GM12891 (cell line): Measurements from ENCODE around the gene LIMD2.

ENCODE experiments used
- DNase-seq: peaks from one replicate; pipeline ENCODE4 v3.0.0; 2011; ENCODE audit warnings: low spot score; ENCODE audit not compliant: insufficient read length
- FAIRE-seq: peaks from 2 replicates; lab custom pipeline; 2011; peaks lifted over from hg19 to GRCh38; lab: Jason Lieb, UNC
- PAX5 ChIP-seq: IDR thresholded peaks from 2 replicates; pipeline ENCODE4 v1.6.1; 2011; ENCODE audit warnings: low read length, moderate library complexity, mild to moderate bottlenecking; ENCODE audit not compliant: insufficient read depth, severe bottlenecking
- POLR2A ChIP-seq: IDR thresholded peaks from 2 replicates; pipeline ENCODE4 v1.6.1; 2011; ENCODE audit warnings: low read depth, low read length, control low read depth
- POLR2AphosphoS5 ChIP-seq: IDR thresholded peaks from 2 replicates; pipeline ENCODE4 v1.6.1; 2011; ENCODE audit warnings: low read depth, low read length, control low read depth
- POU2F2 ChIP-seq: IDR thresholded peaks from 2 replicates; pipeline ENCODE4 v1.6.1; 2011; ENCODE audit warnings: low read depth, mild to moderate bottlenecking, control low read depth, low read length, moderate library complexity
- SPI1 ChIP-seq: IDR thresholded peaks from 2 replicates; pipeline ENCODE4 v1.6.1; 2011; ENCODE audit warnings: low read depth, low read length, control low read depth
- TAF1 ChIP-seq: IDR thresholded peaks from 2 replicates; pipeline ENCODE4 v1.6.1; 2011; ENCODE audit warnings: low read depth, low read length, control low read depth

Gene LIMD2

GRCh38 chr17:63685041-63685440, 14.9 kb downstream of the LIMD2 start:
- TF ChIP-seq POLR2A, result no peak
- TF ChIP-seq POU2F2, result no peak
- no peak for TF ChIP-seq POLR2AphosphoS5
- no peak for TF ChIP-seq PAX5
- TF ChIP-seq TAF1, result no peak
- TF ChIP-seq SPI1, result no peak
- no peak for DNase-seq
- no peak for FAIRE-seq

GRCh38 chr17:63682981-63683380, 16.9 kb downstream of the LIMD2 start:
- no peak for TF ChIP-seq TAF1
- FAIRE-seq (no peak), DNase-seq (no peak)

GRCh38 chr17:63682441-63682840, 17.5 kb downstream of the LIMD2 start:
- DNase-seq (no peak), FAIRE-seq (no peak)
- no peak for TF ChIP-seq POLR2AphosphoS5
- no peak for TF ChIP-seq PAX5
- TF ChIP-seq TAF1, result no peak
- no peak for TF ChIP-seq POLR2A
- no peak for TF ChIP-seq POU2F2

- FAIRE-seq, result no peak
- no peak for TF ChIP-seq PAX5
- no peak for TF ChIP-seq TAF1
- TF ChIP-seq POLR2AphosphoS5, result no peak
- TF ChIP-seq POLR2A, result no peak
Measured at GRCh38 chr17:63681530-63681929, 18.4 kb downstream of the LIMD2 start.

GRCh38 chr17:63680700-63681099, 19.2 kb downstream of the LIMD2 start:
- TF ChIP-seq PAX5 (no peak), POU2F2 (no peak), SPI1 (no peak), TAF1 (no peak), POLR2A (no peak), POLR2AphosphoS5 (no peak)
- FAIRE-seq, result no peak
- DNase-seq, result no peak

More at GRCh38 chr17:63681530-63681929, 18.4 kb downstream of the LIMD2 start:
- DNase-seq, result no peak

- TF ChIP-seq POLR2AphosphoS5, result no peak
- TF ChIP-seq POU2F2, result no peak
- TF ChIP-seq POLR2A, result no peak
- no peak for TF ChIP-seq PAX5
- TF ChIP-seq SPI1, result no peak
- no peak for TF ChIP-seq TAF1
- FAIRE-seq (no peak), DNase-seq (no peak)
Measured at GRCh38 chr17:63679214-63679613, 20.7 kb downstream of the LIMD2 start.

- no peak for FAIRE-seq
- DNase-seq, result no peak
- no peak for TF ChIP-seq POLR2AphosphoS5
- TF ChIP-seq PAX5, result no peak
- TF ChIP-seq SPI1, result no peak
- no peak for TF ChIP-seq POLR2A
- TF ChIP-seq POU2F2, result no peak
- TF ChIP-seq TAF1, result no peak
Measured at GRCh38 chr17:63676584-63676983, 23.3 kb downstream of the LIMD2 start.

- no peak for DNase-seq
- TF ChIP-seq PAX5, result no peak
- no peak for TF ChIP-seq POLR2AphosphoS5
- no peak for TF ChIP-seq TAF1
- no peak for TF ChIP-seq SPI1
- FAIRE-seq, result no peak
Measured at GRCh38 chr17:63675607-63676546, 24.0 kb downstream of the LIMD2 start.

GRCh38 chr17:63675231-63675606, 24.7 kb downstream of the LIMD2 start:
- no peak for FAIRE-seq
- DNase-seq, result no peak
- no peak for TF ChIP-seq POLR2AphosphoS5
- TF ChIP-seq TAF1, result no peak
- TF ChIP-seq PAX5, result no peak
- TF ChIP-seq POLR2A, result no peak
- TF ChIP-seq POU2F2, result no peak
- no peak for TF ChIP-seq SPI1

GRCh38 chr17:63672856-63673255, 27.1 kb downstream of the LIMD2 start:
- TF ChIP-seq POLR2AphosphoS5 (no peak), PAX5 (no peak), POU2F2 (no peak), TAF1 (no peak), SPI1 (no peak), POLR2A (no peak)
- FAIRE-seq, result no peak
- no peak for DNase-seq

- peak; percentile 32 for DNase-seq
- FAIRE-seq, result peak; percentile 86
- TF ChIP-seq POU2F2 (no peak), SPI1 (peak; percentile 82)
Measured at GRCh38 chr17:63665527-63666214, 34.3 kb downstream of the LIMD2 start.
